Right cardiac atrium (tissue), 5 donors: Measurements from ENCODE around the gene GALNTL6. TPM values are rescaled to one million over a fixed set of nuclear protein-coding genes. Genes with fewer than 3 reads are reported as not detected.
"Not testable (repeated sequence)": the region's sequence is repeated elsewhere in the genome, so short reads cannot be mapped to it uniquely, and the experiment has no call there.

Experiments used
- ATAC-seq, 2 donors: fragments of 200-7000 bp; cut with Tn5 transposase; one replicate each; pipeline versions ENCODE4 v1.8.0 to v1.9.1; 2020; ENCODE audit warnings: moderate library complexity in 2 of 2, mild to moderate bottlenecking in 1 of 2
- DNase-seq, 3 donors: peaks; one replicate each; pipeline ENCODE4 v3.0.0-alpha.2; 2020
- H3K27ac ChIP-seq: one replicate; pipeline ENCODE4 v1.5.1; 2013; ENCODE audit warnings: mild to moderate bottlenecking, low read length, control low read depth, moderate library complexity
- H3K27me3 ChIP-seq: one replicate; pipeline ENCODE4 v1.6.1; 2013; ENCODE audit not compliant: control insufficient read depth, insufficient read depth
- H3K4me1 ChIP-seq: one replicate; pipeline ENCODE4 v1.6.1; 2013; ENCODE audit warnings: low read length; ENCODE audit not compliant: control insufficient read depth, insufficient read depth
- H3K4me3 ChIP-seq: one replicate; pipeline ENCODE4 v1.5.1; 2013; ENCODE audit warnings: low read length, control low read depth
- H3K9me3 ChIP-seq: one replicate; pipeline ENCODE4 v1.6.1; 2013; ENCODE audit warnings: low read length; ENCODE audit not compliant: control insufficient read depth
- WGBS: extraction: QIAGEN DNeasy Blood & Tissue Kit; methylation state at CpG from one replicate; pipeline ENCODE4 v1.1.7; 2013; 5-methylcytosine and 5-hydroxymethylcytosine counted together
- intact Hi-C, 4 donors: fragments of 100-400 bp; cut with DNase I; formaldehyde crosslinking; loops; one replicate each; pipeline versions ENCODE4 v1.11.0 to v1.14.0; 2022 to 2023
- polyA plus RNA-seq: library from polyadenylated mRNA; stranded (reverse); fragments of 200-250 nt; gene quantifications from one replicate; pipeline ENCODE4 v1.2.3, GENCODE V29; 2013
- total RNA-seq, 4 donors: library from RNA; stranded (reverse); fragmentation: NEBNext Ultra II Directional; extraction: Animal tissue kit (Norgen Biotek cat#: 25700); gene quantifications; one replicate each; pipeline ENCODE4 v1.2.1, GENCODE V29; 2021
- donor health status: healthy with polysubstance abuse.
- donor health status: DM: no; HTN: yes; CAD: no.
- donor health status: DM: no; HTN: no; CAD: no.
- donor health status: DM: no; HTN: yes; CAD: no; lungs with severe emphysema.
- donor health status: DM: yes; HTN: yes; CAD: no.

GALNTL6 gene
- total and polyA plus RNA-seq, 5 donors = not detected

DNA sequence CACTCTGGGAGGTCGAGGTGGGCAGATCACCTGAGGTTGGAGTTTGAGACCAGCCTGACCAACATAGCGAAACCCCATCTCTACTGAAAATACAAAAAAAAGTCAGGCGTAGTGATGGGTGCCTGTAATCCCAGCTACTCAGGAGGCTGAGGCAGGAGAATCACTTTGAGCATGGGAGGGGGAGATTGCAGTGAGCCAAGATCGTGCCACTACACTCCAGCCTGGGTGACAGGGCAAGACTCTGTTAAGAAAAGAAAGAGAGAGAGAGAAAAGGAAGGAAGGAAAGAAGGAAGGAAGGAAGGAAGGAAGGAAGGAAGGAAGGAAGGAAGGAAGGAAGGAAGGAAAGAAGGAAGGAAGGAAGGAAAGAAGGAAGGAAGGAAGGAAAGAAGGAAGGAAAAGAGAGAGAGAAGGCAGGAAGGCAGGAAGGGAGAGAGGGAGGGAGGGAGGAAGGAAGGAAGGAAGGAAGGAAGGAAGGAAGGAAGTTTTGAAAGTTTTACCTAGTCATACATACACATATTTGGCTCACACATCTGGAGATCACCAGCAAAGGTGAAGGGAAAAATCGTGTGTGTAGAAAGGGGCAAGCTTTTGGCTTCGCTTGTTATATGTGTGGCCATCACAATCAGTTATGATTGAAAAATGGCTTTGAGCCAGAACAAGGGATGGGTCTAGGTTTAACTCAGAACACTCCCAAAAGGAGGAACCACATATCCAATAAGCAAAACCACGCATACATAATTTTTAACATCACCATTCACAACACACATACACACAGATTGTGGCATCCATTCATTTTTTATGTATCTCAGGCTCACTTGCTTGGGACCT lies 1208.8 kb downstream of the GALNTL6 start:
- H3K4me3 ChIP-seq, H3K27ac ChIP-seq, ATAC-seq, DNase-seq, H3K27me3 ChIP-seq, H3K9me3 ChIP-seq, H3K4me1 ChIP-seq: not testable (repeated sequence)
- 89% methylated on average over 7 of the region's 7 CpGs for WGBS
- intact Hi-C loops = loop anchor here in 1 of 4 donors (10.0 kb wide), 2 partner anchors 143 to 393 kb away; partner anchors contain the start of gene GALNT7

GRCh38 chr4:173024203-173024602 lies 1211.0 kb downstream of the GALNTL6 start:
- Histone ChIP-seq H3K4me3 (no peak overlapping the region), H3K4me1 (no peaks in the 10 kb centered on the region), H3K9me3 (no peaks in the 10 kb centered on the region), H3K27ac (no peak overlapping the region), H3K27me3 (no peaks in the 10 kb centered on the region)
- DNase-seq (no peak), ATAC-seq (no peak)
- intact Hi-C loops = loop anchor here in 1 of 4 donors (2.0 to 10.0 kb wide), 3 partner anchors 141 to 391 kb away; partner anchors contain the start of gene GALNT7

DNA sequence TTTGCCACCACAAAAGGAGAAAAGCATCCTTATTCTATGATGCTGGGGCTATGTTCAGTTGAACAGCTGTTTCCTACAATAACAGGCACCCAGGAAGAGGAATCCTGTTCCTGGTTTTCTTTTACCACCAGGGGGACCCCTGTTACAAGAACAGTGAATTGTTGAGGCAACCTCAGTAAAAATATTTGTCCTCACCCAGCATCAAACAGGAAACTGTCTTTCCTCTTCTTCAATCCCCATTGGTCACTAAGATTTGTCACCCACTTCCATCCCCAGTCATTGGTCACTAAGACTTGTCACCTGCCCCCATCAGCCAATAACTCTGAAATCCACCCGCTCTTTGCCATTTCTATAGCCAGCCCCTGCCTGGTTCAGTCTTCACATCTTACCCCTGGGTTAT lies 1211.9 kb downstream of the GALNTL6 start:
- Histone ChIP-seq H3K27me3 (no peaks in the 10 kb centered on the region), H3K4me1 (no peaks in the 10 kb centered on the region), H3K9me3 (no peaks in the 10 kb centered on the region), H3K27ac (no peak overlapping the region), H3K4me3 (no peak overlapping the region)
- ATAC-seq (peak; percentile 59 to 74), DNase-seq (no peak)
- intact Hi-C loops = loop anchor here (2.0 to 10.0 kb wide), 4 partner anchors 140 to 390 kb away; partner anchors contain the start of gene GALNT7 (in 1 of the 4)
- 96% methylated on average over 1 of the region's 1 CpG for WGBS

- H3K4me1 ChIP-seq = no peaks in the 10 kb centered on the region
- no peak for DNase-seq
- H3K9me3 ChIP-seq = no peaks in the 10 kb centered on the region
- WGBS = 90% methylated on average over 1 of the region's 1 CpG
- intact Hi-C loops = no loop called here
- H3K27me3 ChIP-seq = no peaks in the 10 kb centered on the region
- no peak for ATAC-seq
- no peak overlapping the region for H3K27ac ChIP-seq
- H3K4me3 ChIP-seq = no peak overlapping the region
Measured at GRCh38 chr4:173037242-173037641, 1224.0 kb downstream of the GALNTL6 start.

- no peak overlapping the region for H3K27ac ChIP-seq
- H3K4me3 ChIP-seq = no peak overlapping the region
- H3K27me3 ChIP-seq = no peaks in the 10 kb centered on the region
- no peaks in the 10 kb centered on the region for H3K4me1 ChIP-seq
- intact Hi-C loops = no loop called here
- no peaks in the 10 kb centered on the region for H3K9me3 ChIP-seq
- ATAC-seq (no peak), DNase-seq (no peak)
- 54% methylated on average over 6 of the region's 6 CpGs for WGBS
Measured at GRCh38 chr4:173038192-173038896, 1225.1 kb downstream of the GALNTL6 start.

DNA sequence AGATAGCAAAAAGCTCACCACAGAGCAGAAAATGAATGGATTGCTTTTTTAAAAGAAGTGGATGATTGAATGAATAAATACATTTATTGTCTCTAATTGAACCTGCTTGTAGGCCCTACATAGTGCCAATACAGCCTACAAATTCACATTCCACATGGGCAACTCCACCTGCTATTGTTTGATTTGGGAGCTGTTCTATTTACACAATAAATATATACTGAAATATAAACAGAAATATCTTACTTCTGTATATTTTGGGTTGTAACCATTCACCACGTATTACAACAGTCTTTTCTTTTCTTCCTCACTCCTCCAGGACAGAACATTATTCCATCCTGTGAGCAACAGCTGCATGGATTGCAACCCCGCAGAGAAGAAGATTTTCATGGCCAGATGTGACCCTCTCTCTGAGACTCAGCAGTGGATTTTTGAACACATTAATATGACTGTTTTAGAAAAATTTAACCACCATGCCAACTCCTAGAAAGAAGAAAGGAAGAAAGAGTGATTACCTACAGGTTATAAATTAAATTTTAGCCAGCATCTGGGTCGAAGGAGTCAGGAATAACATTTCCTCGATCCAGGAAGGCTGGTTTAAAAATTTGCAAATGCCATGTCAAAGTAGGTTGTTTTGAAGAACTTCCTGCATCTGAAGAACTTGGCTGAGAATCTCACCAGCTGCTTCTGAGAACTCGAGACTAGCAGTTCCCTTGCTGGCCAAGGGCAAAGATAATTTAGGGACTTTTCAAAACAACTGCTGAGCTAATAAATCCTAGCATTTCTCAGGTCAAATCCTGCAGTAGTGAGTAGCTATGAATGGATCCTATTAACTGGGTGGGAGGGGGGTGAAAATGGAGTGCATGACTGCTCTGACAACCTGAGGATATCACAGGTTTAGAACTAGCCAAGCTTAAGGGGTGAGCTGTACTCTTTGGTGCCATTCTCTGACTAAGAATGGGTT lies 1226.7 kb downstream of the GALNTL6 start:
- no peaks in the 10 kb centered on the region for H3K4me1 ChIP-seq
- ATAC-seq (peak; percentile 26 to 52), DNase-seq (no peak)
- H3K27me3 ChIP-seq = no peaks in the 10 kb centered on the region
- intact Hi-C loops = no loop called here
- no peaks in the 10 kb centered on the region for H3K9me3 ChIP-seq
- 23% methylated on average over 5 of the region's 5 CpGs for WGBS
- no peak overlapping the region for H3K4me3 ChIP-seq
- no peak overlapping the region for H3K27ac ChIP-seq

DNA sequence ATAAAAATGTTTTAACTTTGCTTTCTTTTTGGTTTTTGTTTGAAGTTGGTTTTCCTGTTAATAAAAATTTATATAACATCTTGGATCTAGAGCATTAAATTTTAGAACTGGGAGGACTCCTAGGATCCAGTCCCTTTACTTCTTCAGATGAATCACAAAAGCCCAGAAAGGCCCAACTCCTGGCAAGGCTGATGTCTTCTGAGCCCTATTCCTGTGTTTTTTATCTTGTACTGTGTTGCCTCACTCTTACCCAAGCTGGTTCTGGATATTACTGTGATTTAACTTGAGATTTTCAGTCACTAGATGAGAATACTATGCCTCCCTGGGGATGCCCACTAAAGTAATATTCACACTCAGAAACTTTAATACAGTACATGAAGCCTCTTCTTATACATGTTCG lies 1228.3 kb downstream of the GALNTL6 start:
- WGBS = 74% methylated on average over 1 of the region's 1 CpG
- Histone ChIP-seq H3K4me3 (no peak overlapping the region), H3K27me3 (no peaks in the 10 kb centered on the region), H3K9me3 (no peaks in the 10 kb centered on the region), H3K4me1 (no peaks in the 10 kb centered on the region), H3K27ac (no peak overlapping the region)
- peak in 1 of 3 donors; percentile 49 for DNase-seq
- intact Hi-C loops = no loop called here
- peak in 1 of 2 donors; percentile 21 for ATAC-seq

- H3K4me3 ChIP-seq, intact Hi-C loops: not testable (repeated sequence)
- WGBS = 96% methylated on average over 1 of the region's 1 CpG
Measured at GRCh38 chr4:173042139-173042538, 1228.9 kb downstream of the GALNTL6 start.

GRCh38 chr4:173044340-173044739 lies 1231.1 kb downstream of the GALNTL6 start:
- H3K27ac ChIP-seq = no peak overlapping the region
- intact Hi-C loops = no loop called here
- no peaks in the 10 kb centered on the region for H3K27me3 ChIP-seq
- H3K4me1 ChIP-seq = no peaks in the 10 kb centered on the region
- no peaks in the 10 kb centered on the region for H3K9me3 ChIP-seq
- ATAC-seq = no peak
- no peak for DNase-seq
- no peak overlapping the region for H3K4me3 ChIP-seq
- 94% methylated on average over 1 of the region's 1 CpG for WGBS

More at GRCh38 chr4:173042139-173042538, 1228.9 kb downstream of the GALNTL6 start:
- not testable (repeated sequence) for ATAC-seq, H3K9me3 ChIP-seq, H3K4me1 ChIP-seq, H3K27me3 ChIP-seq, DNase-seq, H3K27ac ChIP-seq

DNA sequence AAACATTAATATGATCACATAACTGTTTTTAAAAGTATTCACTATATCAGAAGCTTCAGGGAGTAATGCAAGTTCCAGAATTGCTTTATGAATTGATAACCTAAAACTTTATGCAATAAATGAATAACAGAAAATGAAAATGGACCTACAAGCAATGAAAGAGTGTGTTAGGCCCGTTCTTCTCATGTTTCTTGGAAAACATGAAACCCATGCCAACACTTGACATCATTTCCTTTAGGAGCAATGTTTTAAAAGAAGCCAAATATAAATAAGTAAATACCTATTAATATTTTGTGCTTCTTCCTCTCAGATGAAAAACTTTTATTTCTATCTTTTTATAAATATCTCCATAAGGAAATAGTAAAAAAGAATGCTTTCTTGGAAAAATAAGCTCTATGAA lies 1232.4 kb downstream of the GALNTL6 start:
- Histone ChIP-seq H3K9me3 (no peaks in the 10 kb centered on the region), H3K27ac (no peak overlapping the region), H3K27me3 (no peaks in the 10 kb centered on the region), H3K4me3 (no peak overlapping the region), H3K4me1 (no peaks in the 10 kb centered on the region)
- intact Hi-C loops = no loop called here
- WGBS = 34% methylated on average over 1 of the region's 1 CpG
- ATAC-seq (no peak), DNase-seq (no peak)
